Gastrocnemius medialis (tissue), 4 donors: ENCODE data around the gene HK3. TPM values are rescaled to one million over a fixed set of nuclear protein-coding genes. Genes with fewer than 3 reads are reported as not detected.

Experiments used
- ATAC-seq, 2 donors: fragments of 150-250 bp; one replicate each; pipeline ENCODE4 v1.9.1; 2016
- DNase-seq, 2 donors: peaks; one replicate each; pipeline ENCODE4 v3.0.0-alpha.2; 2019
- H3K27ac ChIP-seq, 4 donors: fragments of 200-600 bp; sonication (generic); 1 replicate in 1 of 4; 2 replicates in 3 of 4; pipeline ENCODE4 v1.5.1; 2016 to 2018; ENCODE audit warnings: mild to moderate bottlenecking in 2 of 4, moderate library complexity in 1 of 4
- H3K27me3 ChIP-seq, 3 donors: fragments of 200-600 bp; sonication (generic) in 2 of 3; 1 replicate in 1 of 3; 2 replicates in 2 of 3; pipeline versions ENCODE4 v1.5.1 to v1.6.0; 2016 to 2019; ENCODE audit warnings: mild to moderate bottlenecking in 1 of 3, moderate library complexity in 1 of 3
- H3K36me3 ChIP-seq, 2 donors: fragments of 200-600 bp; sonication (generic) in 1 of 2; one replicate each; pipeline ENCODE4 v1.5.1; 2017 to 2018
- H3K4me1 ChIP-seq, 2 donors: fragments of 200-600 bp; sonication (generic) in 1 of 2; one replicate each; pipeline ENCODE4 v1.5.1; 2016 to 2017; ENCODE audit warnings: mild to moderate bottlenecking in 2 of 2
- H3K4me3 ChIP-seq, 4 donors: fragments of 200-600 bp; sonication (generic) in 3 of 4; 1 replicate in 1 of 4; 2 replicates in 3 of 4; pipeline ENCODE4 v1.5.1; 2016 to 2019; ENCODE audit warnings: mild to moderate bottlenecking in 2 of 4
- H3K9me3 ChIP-seq, 3 donors: fragments of 200-600 bp; sonication (generic) in 2 of 3; 1 replicate in 1 of 3; 2 replicates in 2 of 3; pipeline ENCODE4 v1.5.1; 2016 to 2019
- POLR2A ChIP-seq, 2 donors: fragments of 450-650 bp; IDR thresholded peaks; one replicate each; pipeline ENCODE4 v1.6.1; 2017; ENCODE audit warnings: antibody characterized with exemption in 2 of 2, mild to moderate bottlenecking in 2 of 2, moderate library complexity in 2 of 2
- in situ Hi-C, 4 donors: fragments of 200-750 bp; cut with MboI; loops; one replicate each; pipeline versions ENCODE4 v1.15.0 to v1.8.0; 2017; ENCODE audit warnings: low sequenced_read_pairs in 4 of 4
- intact Hi-C: fragments of 100-400 bp; cut with DNase I; formaldehyde crosslinking; loops from one replicate; pipeline ENCODE4 v1.15.1; 2023; ENCODE audit warnings: low total_unique reads
- total RNA-seq, 4 donors: library from RNA; depleted of rRNA; stranded (reverse); fragments of >200 nt; gene quantifications; one replicate each; pipeline versions ENCODE4 v1.1.0 to v1.2.3, GENCODE V29; 2016
- TF ChIP-seq, protein P1 (sequence below), 5 experiments: fragments of 450-650 bp in 3 of 5; fragments of 200-600 bp in 2 of 5; sonication (generic) in 2 of 5; IDR thresholded peaks in 4 of 5; conservative IDR thresholded peaks in 1 of 5; 1 replicate in 4 of 5; 2 replicates in 1 of 5; pipeline ENCODE4 v1.5.1; 2016 to 2019; ENCODE audit warnings: antibody characterized with exemption in 5 of 5, mild to moderate bottlenecking in 3 of 5, moderate library complexity in 3 of 5

The HK3 gene
- total RNA-seq, 4 donors from 2014 or later, result 0.53 to 2.6 (median 2.4) TPM

DNA sequence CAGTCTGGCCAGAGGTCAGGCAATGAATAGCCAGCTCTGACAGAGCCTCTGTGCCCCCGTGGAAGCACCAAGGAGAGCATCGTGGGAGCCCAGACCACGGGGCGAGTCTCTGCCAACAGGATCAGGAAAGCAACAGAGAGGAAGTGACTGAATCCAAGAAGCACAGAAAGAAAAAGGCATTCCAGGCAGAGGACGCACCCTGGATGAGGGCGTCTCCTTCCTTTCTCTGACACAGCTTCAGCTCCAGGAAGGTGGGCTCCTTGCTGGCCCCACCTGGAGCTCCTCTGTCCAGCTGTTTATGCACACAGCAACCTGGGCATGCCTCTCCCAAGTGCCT is 16.6 kb downstream of the HK3 start:
- Histone ChIP-seq H3K36me3 (no peaks in the 10 kb centered on the region), H3K4me1 (no peaks in the 10 kb centered on the region), H3K27ac (no peak overlapping the region), H3K9me3 (no peaks in the 10 kb centered on the region), H3K27me3 (no peaks in the 10 kb centered on the region), H3K4me3 (no peak overlapping the region)
- ATAC-seq (no peak), DNase-seq (no peak)
- in situ Hi-C loops, result no loop called here
- intact Hi-C loops, result no loop called here
- TF ChIP-seq, protein P1, sequence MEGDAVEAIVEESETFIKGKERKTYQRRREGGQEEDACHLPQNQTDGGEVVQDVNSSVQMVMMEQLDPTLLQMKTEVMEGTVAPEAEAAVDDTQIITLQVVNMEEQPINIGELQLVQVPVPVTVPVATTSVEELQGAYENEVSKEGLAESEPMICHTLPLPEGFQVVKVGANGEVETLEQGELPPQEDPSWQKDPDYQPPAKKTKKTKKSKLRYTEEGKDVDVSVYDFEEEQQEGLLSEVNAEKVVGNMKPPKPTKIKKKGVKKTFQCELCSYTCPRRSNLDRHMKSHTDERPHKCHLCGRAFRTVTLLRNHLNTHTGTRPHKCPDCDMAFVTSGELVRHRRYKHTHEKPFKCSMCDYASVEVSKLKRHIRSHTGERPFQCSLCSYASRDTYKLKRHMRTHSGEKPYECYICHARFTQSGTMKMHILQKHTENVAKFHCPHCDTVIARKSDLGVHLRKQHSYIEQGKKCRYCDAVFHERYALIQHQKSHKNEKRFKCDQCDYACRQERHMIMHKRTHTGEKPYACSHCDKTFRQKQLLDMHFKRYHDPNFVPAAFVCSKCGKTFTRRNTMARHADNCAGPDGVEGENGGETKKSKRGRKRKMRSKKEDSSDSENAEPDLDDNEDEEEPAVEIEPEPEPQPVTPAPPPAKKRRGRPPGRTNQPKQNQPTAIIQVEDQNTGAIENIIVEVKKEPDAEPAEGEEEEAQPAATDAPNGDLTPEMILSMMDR (IDR thresholded peaks at IDR 0.05 in 4 of 5, conservative IDR thresholded peaks at IDR 0.05 in 1 of 5), result no peak
- TF ChIP-seq POLR2A (IDR thresholded peaks at IDR 0.05), result no peak

DNA sequence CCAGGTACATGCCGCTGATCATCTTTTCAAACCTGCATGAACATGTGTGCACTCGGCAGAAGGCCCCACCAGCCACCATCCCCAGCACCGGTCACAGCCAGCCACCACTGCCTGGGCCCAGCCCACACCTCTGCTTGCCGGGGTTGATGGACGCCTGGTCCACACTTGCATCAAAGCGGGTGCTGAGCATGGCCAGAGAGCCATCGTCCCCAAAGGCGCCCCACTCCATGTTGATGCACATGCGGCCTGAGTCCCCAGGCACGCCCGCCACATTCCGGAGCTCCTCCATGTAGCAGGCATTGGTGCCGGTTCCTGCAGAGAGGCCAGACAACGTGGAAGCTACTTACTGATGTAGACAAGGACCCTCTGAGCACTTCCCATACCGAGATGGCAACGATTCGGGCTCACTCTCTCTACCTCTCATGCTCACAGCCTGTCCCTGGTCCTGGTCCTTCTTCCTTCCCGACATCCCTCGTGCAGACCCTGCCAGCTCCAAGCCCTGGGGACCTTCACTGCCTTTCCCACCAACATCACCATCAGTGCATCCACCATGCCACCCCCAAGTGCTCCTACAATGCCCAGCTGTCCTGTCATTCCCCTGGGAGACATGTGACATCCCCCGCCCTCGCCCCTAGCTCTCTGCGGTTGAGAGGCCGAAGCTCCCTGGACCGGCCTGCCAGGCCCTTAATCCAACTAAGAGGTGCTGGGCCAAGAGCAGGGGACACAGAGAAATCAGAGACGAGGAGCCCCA is 17.2 kb downstream of the HK3 start:
- Histone ChIP-seq H3K4me3 (no peak overlapping the region), H3K9me3 (no peaks in the 10 kb centered on the region), H3K27ac (no peak overlapping the region), H3K4me1 (no peaks in the 10 kb centered on the region), H3K36me3 (no peaks in the 10 kb centered on the region), H3K27me3 (peaks cover 0 to under 1% (median 0%) of the 10 kb centered on the region in 3 donors)
- DNase-seq (no peak), ATAC-seq (no peak)
- TF ChIP-seq, protein P1 (IDR thresholded peaks at IDR 0.05 in 4 of 5, conservative IDR thresholded peaks at IDR 0.05 in 1 of 5), result no peak
- TF ChIP-seq POLR2A (IDR thresholded peaks at IDR 0.05), result no peak
- in situ Hi-C loops (no loop called here), intact Hi-C loops (no loop called here)

DNA sequence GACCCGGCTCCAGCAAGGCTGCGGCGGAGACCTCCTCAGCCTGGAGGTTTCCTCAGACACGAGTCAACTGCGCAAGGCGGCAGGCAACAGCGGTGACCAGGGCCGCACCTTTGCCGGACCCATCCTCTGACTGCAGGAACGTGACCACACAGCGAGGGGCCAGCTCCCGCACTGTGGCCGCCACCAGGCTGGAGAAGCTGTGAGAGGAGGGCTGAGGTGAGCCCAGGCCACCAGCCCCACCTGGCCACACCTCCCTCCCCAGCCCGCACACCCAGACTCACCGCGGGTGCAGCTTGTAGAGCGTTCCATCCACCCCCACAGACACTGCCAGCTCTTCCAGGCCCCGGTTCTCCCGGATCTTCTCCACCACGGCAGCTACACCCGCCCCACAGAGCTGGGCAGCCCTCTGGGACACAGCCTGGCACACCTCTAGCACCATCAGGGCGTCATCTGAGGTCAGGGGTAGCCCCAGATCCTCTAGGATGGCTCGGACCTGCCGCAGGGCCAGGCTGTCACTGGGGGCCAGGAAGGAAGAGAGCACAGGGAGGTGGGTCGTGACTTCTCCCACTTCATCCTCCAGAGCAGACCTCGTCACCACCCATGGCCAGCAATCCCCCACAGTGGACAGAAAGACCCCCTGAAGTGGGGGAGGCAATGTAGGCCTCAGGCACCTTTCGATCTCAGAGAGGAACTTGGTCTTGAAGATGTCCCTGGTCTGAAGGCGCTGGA is 18.0 kb downstream of the HK3 start:
- Histone ChIP-seq H3K9me3 (no peaks in the 10 kb centered on the region), H3K27me3 (peaks cover 0 to 6% (median 2%) of the 10 kb centered on the region in 3 donors), H3K4me1 (no peaks in the 10 kb centered on the region), H3K36me3 (no peaks in the 10 kb centered on the region), H3K4me3 (no peak overlapping the region), H3K27ac (no peak overlapping the region)
- DNase-seq (no peak), ATAC-seq (no peak)
- intact Hi-C loops (no loop called here), in situ Hi-C loops (no loop called here)
- TF ChIP-seq, protein P1 (IDR thresholded peaks at IDR 0.05 in 4 of 5, conservative IDR thresholded peaks at IDR 0.05 in 1 of 5), result no peak
- TF ChIP-seq POLR2A (IDR thresholded peaks at IDR 0.05), result no peak

DNA sequence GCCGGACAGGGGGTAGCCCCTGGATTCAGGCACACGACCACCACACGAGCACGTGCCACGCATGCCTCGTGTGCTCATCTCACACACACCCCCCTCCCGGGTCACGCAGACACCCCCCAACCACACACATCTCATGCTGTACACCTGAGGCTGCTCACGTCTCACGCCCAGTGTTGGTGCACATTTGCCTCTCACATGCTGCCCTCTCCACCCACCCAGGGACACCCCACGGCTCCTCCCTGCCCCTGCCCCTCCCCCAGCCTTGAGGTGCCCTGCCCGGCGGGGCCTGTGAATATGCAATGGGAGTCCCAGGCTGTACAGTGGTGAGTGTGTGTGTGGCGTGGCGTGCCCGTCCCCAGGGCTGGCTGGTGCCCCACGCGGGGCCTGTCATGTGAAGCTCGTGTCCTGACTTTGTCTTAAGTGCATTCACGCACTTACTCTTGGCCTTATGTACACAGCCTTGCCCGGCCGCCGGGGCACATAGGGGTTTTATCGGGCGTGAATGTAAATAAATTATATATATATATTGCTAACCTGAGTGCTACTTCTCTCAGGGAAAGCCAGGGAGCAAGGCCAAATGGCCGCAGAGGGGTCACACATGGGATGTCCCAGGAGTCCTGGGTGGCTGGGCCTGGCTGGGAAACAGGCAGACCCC is 18.7 kb downstream of the HK3 start:
- in situ Hi-C loops, result no loop called here
- Histone ChIP-seq H3K4me1 (no peaks in the 10 kb centered on the region), H3K27ac (no peak overlapping the region), H3K27me3 (peaks cover 0 to 11% (median 9%) of the 10 kb centered on the region in 3 donors), H3K4me3 (no peak overlapping the region), H3K9me3 (no peaks in the 10 kb centered on the region), H3K36me3 (no peaks in the 10 kb centered on the region)
- ATAC-seq (no peak), DNase-seq (no peak)
- intact Hi-C loops, result no loop called here
- TF ChIP-seq POLR2A (IDR thresholded peaks at IDR 0.05), result no peak
- TF ChIP-seq, protein P1 (IDR thresholded peaks at IDR 0.05 in 4 of 5, conservative IDR thresholded peaks at IDR 0.05 in 1 of 5), result no peak
